ENCODE measurements around the gene IFIT1B.

DNA sequence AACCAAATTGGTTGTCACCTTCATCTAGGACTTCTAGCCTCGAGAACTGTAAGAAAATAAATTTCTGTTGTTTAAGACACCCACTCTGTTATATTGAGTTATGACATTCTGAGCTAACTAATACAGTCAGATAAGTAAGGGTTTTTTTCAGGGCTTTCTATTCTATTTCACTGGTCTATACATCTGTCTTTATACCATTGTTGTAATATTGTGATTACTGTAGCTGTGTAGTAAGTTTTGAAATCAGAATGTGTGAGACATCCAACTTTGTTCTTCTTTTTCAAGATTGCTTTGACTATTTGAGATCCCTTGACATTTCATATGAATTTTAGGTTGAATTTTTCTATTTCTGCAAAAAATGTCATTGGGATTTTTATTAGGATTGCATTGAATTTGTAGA lies 22.1 kb downstream of the IFIT1B start:
- TF ChIP-seq SP1 (IDR thresholded peaks at IDR 0.05; ENCODE audit: low read depth, low read length) (no peak), TAF7 (optimal IDR thresholded peaks at IDR 0.05; ENCODE audit: borderline replicate concordance, low read depth, low read length) (no peak)
- TF ChIP-seq, protein P1, sequence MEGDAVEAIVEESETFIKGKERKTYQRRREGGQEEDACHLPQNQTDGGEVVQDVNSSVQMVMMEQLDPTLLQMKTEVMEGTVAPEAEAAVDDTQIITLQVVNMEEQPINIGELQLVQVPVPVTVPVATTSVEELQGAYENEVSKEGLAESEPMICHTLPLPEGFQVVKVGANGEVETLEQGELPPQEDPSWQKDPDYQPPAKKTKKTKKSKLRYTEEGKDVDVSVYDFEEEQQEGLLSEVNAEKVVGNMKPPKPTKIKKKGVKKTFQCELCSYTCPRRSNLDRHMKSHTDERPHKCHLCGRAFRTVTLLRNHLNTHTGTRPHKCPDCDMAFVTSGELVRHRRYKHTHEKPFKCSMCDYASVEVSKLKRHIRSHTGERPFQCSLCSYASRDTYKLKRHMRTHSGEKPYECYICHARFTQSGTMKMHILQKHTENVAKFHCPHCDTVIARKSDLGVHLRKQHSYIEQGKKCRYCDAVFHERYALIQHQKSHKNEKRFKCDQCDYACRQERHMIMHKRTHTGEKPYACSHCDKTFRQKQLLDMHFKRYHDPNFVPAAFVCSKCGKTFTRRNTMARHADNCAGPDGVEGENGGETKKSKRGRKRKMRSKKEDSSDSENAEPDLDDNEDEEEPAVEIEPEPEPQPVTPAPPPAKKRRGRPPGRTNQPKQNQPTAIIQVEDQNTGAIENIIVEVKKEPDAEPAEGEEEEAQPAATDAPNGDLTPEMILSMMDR (IDR thresholded peaks at IDR 0.05; ENCODE audit: control extremely low read depth in 1 of 3, insufficient read depth in 1 of 3, low read depth in 1 of 3, low read length in 3 of 3), result no peak

All from H1 (cell line).